SU-DHL-6 (cell line): Measurements from ENCODE around the gene REXO4.

Experiments
- CTCF ChIP-seq: fragments of 200-600 bp; sonication (generic); IDR thresholded peaks from one replicate; pipeline ENCODE4 v1.5.1; 2017; ENCODE audit warnings: antibody characterized with exemption, mild to moderate bottlenecking, low read length, moderate library complexity; ENCODE audit not compliant: insufficient read depth, poor library complexity, severe bottlenecking
- EZH2phosphoT487 ChIP-seq: fragments of 200-600 bp; sonication (generic), shearing (Covaris generic); conservative IDR thresholded peaks from 2 replicates; pipeline ENCODE4 v1.6.1; 2018; ENCODE audit warnings: mild to moderate bottlenecking, antibody characterized with exemption, low read length, moderate library complexity, mixed read lengths

GRCh38 chr9:133400292-133400691, 17.5 kb downstream of the REXO4 start:
- TF ChIP-seq CTCF (no peak), EZH2phosphoT487 (no peak)
